HEK293 (cell line): Measurements from ENCODE around the gene SP8.

Experiments used
- ATF2 ChIP-seq: fragments of 450-650 bp; formaldehyde crosslinking; IDR thresholded peaks from 2 replicates; pipeline ENCODE4 v1.5.1; 2016; ENCODE audit warnings: missing biosample characterization, missing genetic modification characterization, low read depth
- CTCF ChIP-seq: fragments of 450-650 bp; formaldehyde crosslinking; IDR thresholded peaks from 2 replicates; pipeline ENCODE4 v1.5.1; 2016; ENCODE audit warnings: missing biosample characterization, missing genetic modification characterization
- KLF17 ChIP-seq: fragments of 450-650 bp; formaldehyde crosslinking; IDR thresholded peaks from 2 replicates; pipeline ENCODE4 v1.5.1; 2016; ENCODE audit warnings: missing biosample characterization, missing genetic modification characterization
- REST ChIP-seq: fragments of 450-650 bp; formaldehyde crosslinking; IDR thresholded peaks from 2 replicates; pipeline ENCODE4 v1.5.1; 2016; ENCODE audit warnings: missing biosample characterization, missing genetic modification characterization
- TCF7L2 ChIP-seq: IDR thresholded peaks from 2 replicates; pipeline ENCODE4 v1.6.1; 2011; ENCODE audit warnings: low read depth, mild to moderate bottlenecking, inconsistent platforms, low read length, moderate library complexity, borderline replicate concordance
- ZBTB17 ChIP-seq: fragments of 450-650 bp; formaldehyde crosslinking; IDR thresholded peaks from 2 replicates; pipeline ENCODE4 v1.5.1; 2016; ENCODE audit warnings: missing biosample characterization, missing genetic modification characterization
- ZNF488 ChIP-seq: fragments of 450-650 bp; formaldehyde crosslinking; IDR thresholded peaks from 2 replicates; pipeline ENCODE4 v1.5.1; 2016; ENCODE audit warnings: missing biosample characterization, missing genetic modification characterization
- ZNF548 ChIP-seq: fragments of 450-650 bp; formaldehyde crosslinking; IDR thresholded peaks from 2 replicates; pipeline ENCODE4 v1.5.1; 2016; ENCODE audit warnings: missing biosample characterization, missing genetic modification characterization
- ZNF558 ChIP-seq: fragments of 450-650 bp; formaldehyde crosslinking; IDR thresholded peaks from 2 replicates; pipeline ENCODE4 v1.5.1; 2016; ENCODE audit warnings: missing biosample characterization, missing genetic modification characterization
- ZNF792 ChIP-seq: fragments of 450-650 bp; formaldehyde crosslinking; IDR thresholded peaks from 2 replicates; pipeline ENCODE4 v1.5.1; 2016; ENCODE audit warnings: missing biosample characterization, missing genetic modification characterization

GRCh38 chr7:20793248-20793647, 6.6 kb upstream of the SP8 start:
- TF ChIP-seq ATF2 = no peak
- no peak for TF ChIP-seq ZBTB17 (tag by site-specific recombination)
- TF ChIP-seq ZNF558 = no peak
- no peak for TF ChIP-seq REST
- no peak for TF ChIP-seq TCF7L2
- TF ChIP-seq KLF17 = no peak
- no peak for TF ChIP-seq ZNF488 (tag by site-specific recombination)
- no peak for TF ChIP-seq ZNF792 (tag by site-specific recombination)
- TF ChIP-seq CTCF (tag by site-specific recombination) = no peak
- TF ChIP-seq ZNF548 (tag by site-specific recombination) = no peak
